ENCODE measurements around the gene PEX10. TPM values are rescaled to one million over a fixed set of nuclear protein-coding genes. Genes with fewer than 3 reads are reported as not detected.

PEX10 gene
- total and polyA plus RNA-seq, 4 donors: 6.2 to 16.4 (median 11.8) TPM

- H3K27me3 ChIP-seq (ENCODE audit: control insufficient read depth in 4 of 4, insufficient read depth in 4 of 4, low read length in 3 of 4): no peaks in the 10 kb centered on the region
- H3K36me3 ChIP-seq (ENCODE audit: control insufficient read depth in 4 of 4, insufficient read depth in 3 of 4, low read depth in 1 of 4, low read length in 3 of 4): peaks cover 10 to 34% (median 25%) of the 10 kb centered on the region in 4 donors
- H3K4me1 ChIP-seq (ENCODE audit: control insufficient read depth in 4 of 4, insufficient read depth in 4 of 4, low read length in 3 of 4): peaks cover 3 to 37% (median 34%) of the 10 kb centered on the region in 4 donors
- 89% methylated on average over 11 of the region's 11 CpGs for WGBS
- H3K9ac ChIP-seq (ENCODE audit: low read depth in 1 of 2, low read length in 2 of 2): no peak overlapping the region
- no peak for DNase-seq (ENCODE audit: low spot score)
- H3K4me3 ChIP-seq (ENCODE audit: low read depth in 1 of 3, low read length in 3 of 3): no peak overlapping the region
- peak overlapping the region in 1 of 2 donors; percentile 9 for H3K27ac ChIP-seq (ENCODE audit: low read depth in 1 of 2, low read length in 2 of 2)
- no peak for TF ChIP-seq EGR1 (IDR thresholded peaks at IDR 0.05; ENCODE audit: low read depth in 2 of 2)
- TF ChIP-seq YY1 (IDR thresholded peaks at IDR 0.05): no peak
- no peak for TF ChIP-seq REST (IDR thresholded peaks at IDR 0.05)
- no peak for TF ChIP-seq HNF4A (conservative IDR thresholded peaks at IDR 0.05)
- TF ChIP-seq ZBTB33 (IDR thresholded peaks at IDR 0.05): no peak
- TF ChIP-seq MAX (IDR thresholded peaks at IDR 0.05): no peak
- no peak for TF ChIP-seq HNF4G (IDR thresholded peaks at IDR 0.05)
- TF ChIP-seq TAF1 (conservative IDR thresholded peaks at IDR 0.05): no peak
- TF ChIP-seq FOXA2 (IDR thresholded peaks at IDR 0.05): no peak
- no peak for TF ChIP-seq CTCF (IDR thresholded peaks at IDR 0.05; ENCODE audit: low read depth, low read length, missing input control)
- no peaks in the 10 kb centered on the region for H3K9me3 ChIP-seq (ENCODE audit: control insufficient read depth in 4 of 4, low read length in 3 of 4)
Observed at GRCh38 chr1:2394761-2395160, 17.6 kb downstream of the PEX10 start.

GRCh38 chr1:2394220-2394619, 18.1 kb downstream of the PEX10 start:
- H3K4me3 ChIP-seq (ENCODE audit: low read depth in 1 of 3, low read length in 3 of 3): no peak overlapping the region
- DNase-seq (ENCODE audit: low spot score): no peak
- peaks cover 7 to 29% (median 21%) of the 10 kb centered on the region in 4 donors for H3K36me3 ChIP-seq (ENCODE audit: control insufficient read depth in 4 of 4, insufficient read depth in 3 of 4, low read depth in 1 of 4, low read length in 3 of 4)

More at GRCh38 chr1:2394220-2394619, 18.1 kb downstream of the PEX10 start:
- Histone ChIP-seq H3K27me3 (ENCODE audit: control insufficient read depth in 4 of 4, insufficient read depth in 4 of 4, low read length in 3 of 4) (no peaks in the 10 kb centered on the region), H3K27ac (ENCODE audit: low read depth in 1 of 2, low read length in 2 of 2) (peak overlapping the region; percentile 26 to 73), H3K9me3 (ENCODE audit: control insufficient read depth in 4 of 4, low read length in 3 of 4) (no peaks in the 10 kb centered on the region), H3K9ac (ENCODE audit: low read depth in 1 of 2, low read length in 2 of 2) (no peak overlapping the region), H3K4me1 (ENCODE audit: control insufficient read depth in 4 of 4, insufficient read depth in 4 of 4, low read length in 3 of 4) (peaks cover 3 to 37% (median 34%) of the 10 kb centered on the region in 4 donors)
- TF ChIP-seq ZBTB33 (IDR thresholded peaks at IDR 0.05) (no peak), REST (IDR thresholded peaks at IDR 0.05) (no peak), CTCF (IDR thresholded peaks at IDR 0.05; ENCODE audit: low read depth, low read length, missing input control) (no peak)
- 95% methylated on average over 7 of the region's 7 CpGs for WGBS
